Stimulated activated CD8-positive, alpha-beta memory T cell treated with anti-CD3 and anti-CD28 coated beads, Interleukin-4, amount 100 ng/mL, for 48 hours (primary cell): ENCODE measurements around the gene TMX2.
"Not testable (repeated sequence)": the region's sequence is repeated elsewhere in the genome, so short reads cannot be mapped to it uniquely, and the experiment has no call there.

Experiments
- DNase-seq: peaks from one replicate; pipeline ENCODE4 v3.0.0-alpha.2; 2020

The TMX2 gene

GRCh38 chr11:57716726-57717125, 4.3 kb downstream of the TMX2 start:
- DNase-seq = not testable (repeated sequence)

- no peak for DNase-seq
Observed at GRCh38 chr11:57727185-57727584, 14.8 kb downstream of the TMX2 start.

- DNase-seq = no peak
Observed at GRCh38 chr11:57728829-57729228, 16.4 kb downstream of the TMX2 start.

- DNase-seq = no peak
Observed at GRCh38 chr11:57729479-57729878, 17.1 kb downstream of the TMX2 start.

- no peak for DNase-seq
Observed at GRCh38 chr11:57732661-57733060, 20.3 kb downstream of the TMX2 start.

GRCh38 chr11:57735619-57736298, 23.4 kb downstream of the TMX2 start:
- DNase-seq = no peak

GRCh38 chr11:57741132-57742086, 29.0 kb downstream of the TMX2 start, which contains the start of gene SELENOH:
SELENOH (plus strand) TSS chr11:57741491; CDS start chr11:57741596, 105 bp downstream.
- peak; percentile 96 for DNase-seq

- no peak for DNase-seq
Observed at GRCh38 chr11:57742087-57742452, 29.7 kb downstream of the TMX2 start.

GRCh38 chr11:57744357-57744756, 32.0 kb downstream of the TMX2 start:
- no peak for DNase-seq

- no peak for DNase-seq
Observed at GRCh38 chr11:57745206-57745605, 32.8 kb downstream of the TMX2 start.

GRCh38 chr11:57746920-57747319, 34.5 kb downstream of the TMX2 start:
- no peak for DNase-seq

GRCh38 chr11:57751176-57751575, 38.8 kb downstream of the TMX2 start:
- no peak for DNase-seq

GRCh38 chr11:57751676-57752253, 39.4 kb downstream of the TMX2 start, which contains the start of gene BTBD18:
BTBD18 (minus strand) TSS chr11:57751819; CDS start chr11:57751188, 631 bp downstream.
- no peak for DNase-seq

- no peak for DNase-seq
Observed at GRCh38 chr11:57752954-57753353, 40.6 kb downstream of the TMX2 start.

GRCh38 chr11:57758174-57758573, 45.8 kb downstream of the TMX2 start:
- no peak for DNase-seq

GRCh38 chr11:57761301-57762234, 49.2 kb downstream of the TMX2 start, which contains the start of gene CTNND1:
CTNND1 (plus strand) TSS chr11:57761802; CDS start chr11:57791479, 29,677 bp downstream.
- DNase-seq = no peak

GRCh38 chr11:57762235-57762861, 50.0 kb downstream of the TMX2 start:
- DNase-seq = no peak

GRCh38 chr11:57763568-57763967, 51.2 kb downstream of the TMX2 start:
- no peak for DNase-seq

- no peak for DNase-seq
Observed at GRCh38 chr11:57764021-57764420, 51.6 kb downstream of the TMX2 start.

GRCh38 chr11:57764566-57764965, 52.2 kb downstream of the TMX2 start:
- no peak for DNase-seq

GRCh38 chr11:57764972-57765371, 52.6 kb downstream of the TMX2 start:
- no peak for DNase-seq

- no peak for DNase-seq
Observed at GRCh38 chr11:57770793-57771192, 58.4 kb downstream of the TMX2 start.
